ENCODE results near the gene PRDM16. TPM values are rescaled to one million over a fixed set of nuclear protein-coding genes. Genes with fewer than 3 reads are reported as not detected.
A peak's percentile ranks its signal among the peaks of the same experiment; 100 is the strongest.

The PRDM16 gene
- polyA plus RNA-seq, 3 donors, result not detected

- H3K36me3 Mint-ChIP-seq, result no peaks in the 10 kb centered on the region
- no peak for DNase-seq
- Histone ChIP-seq H2AFZ (ENCODE audit: insufficient read depth, low read depth, low read length, poor library complexity, severe bottlenecking) (no peak overlapping the region), H4K20me1 (ENCODE audit: insufficient read depth, low read length) (no peaks in the 10 kb centered on the region), H3K4me3 (replicated peaks in 1 of 3; ENCODE audit: low read depth in 2 of 3, low read length in 3 of 3) (no peak overlapping the region), H3K4me2 (replicated peaks; ENCODE audit: extremely low read depth, low read length, poor library complexity, severe bottlenecking) (no peak overlapping the region), H3K27ac (ENCODE audit: low read depth in 1 of 2, low read length in 2 of 2) (no peak overlapping the region), H3K9ac (ENCODE audit: insufficient read depth, low read length, poor library complexity, severe bottlenecking) (no peak overlapping the region), H3K4me1 (ENCODE audit: control insufficient read depth in 1 of 2, insufficient read depth in 2 of 2, low read length in 2 of 2) (no peaks in the 10 kb centered on the region), H3K36me3 (replicated peaks in 1 of 2; ENCODE audit: control insufficient read depth in 1 of 2, insufficient read depth in 2 of 2, low read length in 2 of 2) (no peaks in the 10 kb centered on the region), H3K9me3 (replicated peaks in 1 of 2; ENCODE audit: control insufficient read depth in 1 of 2, insufficient read depth in 1 of 2, low read length in 2 of 2) (no peaks in the 10 kb centered on the region), H3K79me2 (ENCODE audit: insufficient read depth, low read length) (no peaks in the 10 kb centered on the region), H3K27me3 (ENCODE audit: control insufficient read depth in 2 of 2, insufficient read depth in 2 of 2, low read length in 2 of 2) (peaks cover 0 to 6% of the 10 kb centered on the region in 2 donors)
- no peaks in the 10 kb centered on the region for H3K9me3 Mint-ChIP-seq
- no peak overlapping the region for H3K4me3 Mint-ChIP-seq
- 91% methylated on average over 15 of the region's 15 CpGs for WGBS (ENCODE audit: insufficient coverage)
- TF ChIP-seq CTCF (IDR thresholded peaks at IDR 0.05), result no peak
- intact Hi-C loops (cut with micrococcal nuclease), result no loop called here
- peak overlapping the region in 1 of 7 donors; percentile 46 for H3K27ac Mint-ChIP-seq
- H3K4me1 Mint-ChIP-seq, result peaks cover 2% of the 10 kb centered on the region
- peaks cover 15 to 23% (median 16%) of the 10 kb centered on the region in 3 donors for H3K27me3 Mint-ChIP-seq (ENCODE audit: low read depth in 3 of 3)
Measured at GRCh38 chr1:3217181-3217641, 148.2 kb downstream of the PRDM16 start.

- Mint-ChIP-seq H3K4me3 (no peak overlapping the region), H3K27me3 (ENCODE audit: low read depth in 3 of 3) (peaks cover 15 to 26% (median 16%) of the 10 kb centered on the region in 3 donors), H3K27ac (no peak overlapping the region), H3K9me3 (no peaks in the 10 kb centered on the region), H3K4me1 (peaks cover 2% of the 10 kb centered on the region), H3K36me3 (no peaks in the 10 kb centered on the region)
- Histone ChIP-seq H3K36me3 (replicated peaks in 1 of 2; ENCODE audit: control insufficient read depth in 1 of 2, insufficient read depth in 2 of 2, low read length in 2 of 2) (no peaks in the 10 kb centered on the region), H3K4me1 (ENCODE audit: control insufficient read depth in 1 of 2, insufficient read depth in 2 of 2, low read length in 2 of 2) (no peaks in the 10 kb centered on the region), H3K79me2 (ENCODE audit: insufficient read depth, low read length) (no peaks in the 10 kb centered on the region), H3K9ac (ENCODE audit: insufficient read depth, low read length, poor library complexity, severe bottlenecking) (no peak overlapping the region), H3K27me3 (ENCODE audit: control insufficient read depth in 2 of 2, insufficient read depth in 2 of 2, low read length in 2 of 2) (peaks cover 0 to 6% of the 10 kb centered on the region in 2 donors), H3K27ac (ENCODE audit: low read depth in 1 of 2, low read length in 2 of 2) (no peak overlapping the region), H2AFZ (ENCODE audit: insufficient read depth, low read depth, low read length, poor library complexity, severe bottlenecking) (no peak overlapping the region), H3K4me3 (replicated peaks in 1 of 3; ENCODE audit: low read depth in 2 of 3, low read length in 3 of 3) (no peak overlapping the region), H3K9me3 (replicated peaks in 1 of 2; ENCODE audit: control insufficient read depth in 1 of 2, insufficient read depth in 1 of 2, low read length in 2 of 2) (no peaks in the 10 kb centered on the region), H3K4me2 (replicated peaks; ENCODE audit: extremely low read depth, low read length, poor library complexity, severe bottlenecking) (no peak overlapping the region), H4K20me1 (ENCODE audit: insufficient read depth, low read length) (no peaks in the 10 kb centered on the region)
- intact Hi-C loops (cut with micrococcal nuclease), result no loop called here
- WGBS (ENCODE audit: insufficient coverage), result 39% methylated on average over 17 of the region's 23 CpGs
- DNase-seq, result no peak
- no peak for TF ChIP-seq CTCF (IDR thresholded peaks at IDR 0.05)
Measured at GRCh38 chr1:3217979-3218679, 149.1 kb downstream of the PRDM16 start.

Measured in CD14-positive monocyte (primary cell).